ENCODE data around the gene DMRTA2. TPM values are rescaled to one million over a fixed set of nuclear protein-coding genes. Genes with fewer than 3 reads are reported as not detected.

Gene DMRTA2
- total RNA-seq, result 0.09 and 0.14 TPM in 2 replicates

GRCh38 chr1:50422946-50423669 lies at the start of gene DMRTA2:
Gene DMRTA2 (minus strand): TSS chr1:50423443. CDS start chr1:50421536, 1,907 bp downstream.

